Measurements from ENCODE around the gene CSRP2.

DNA sequence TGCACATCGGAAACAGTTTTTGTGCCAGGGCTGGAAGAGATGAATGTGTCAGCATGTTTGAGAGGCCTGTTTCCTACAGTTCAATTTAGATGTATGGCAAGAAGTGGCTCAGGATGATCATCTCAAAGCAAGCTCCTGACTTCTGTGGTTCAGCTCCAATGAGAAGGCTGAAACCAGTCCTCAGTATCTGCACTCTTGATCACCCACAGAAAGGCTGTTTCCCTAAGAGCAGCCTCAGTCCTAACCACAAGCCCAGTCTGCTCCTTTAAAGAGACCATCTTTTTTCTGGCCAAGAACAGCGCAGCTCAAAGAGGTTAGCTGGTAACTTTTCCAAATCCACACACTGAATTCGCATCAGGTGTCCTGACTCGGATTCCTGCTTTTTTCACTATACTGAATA, 19.2 kb downstream of the CSRP2 start:
- no peak for TF ChIP-seq CTCF (conservative IDR thresholded peaks at IDR 0.05; ENCODE audit: low read depth, low read length)
- no peak for TF ChIP-seq EZH2 (IDR thresholded peaks at IDR 0.05; ENCODE audit: borderline replicate concordance, low read depth, low read length, poor library complexity, severe bottlenecking)

Measured in A673 (cell line).